Esophagus squamous epithelium (tissue), 5 donors: ENCODE measurements around the gene FEZ2. TPM values are rescaled to one million over a fixed set of nuclear protein-coding genes. Genes with fewer than 3 reads are reported as not detected.

Source experiments
- DNase-seq: peaks from one replicate; lab custom pipeline; 2025; lab: John Stamatoyannopoulos, UW
- H3K27ac ChIP-seq, 4 donors: fragments of 200-600 bp; sonication (generic); one replicate each; pipeline ENCODE4 v1.5.1; 2016 to 2019; ENCODE audit warnings: mild to moderate bottlenecking in 1 of 4
- H3K27me3 ChIP-seq, 4 donors: fragments of 200-600 bp; sonication (generic); 1 replicate in 3 of 4; 2 replicates in 1 of 4; pipeline versions ENCODE4 v1.5.1 to v1.6.0; 2017 to 2021; ENCODE audit warnings: antibody characterized with exemption in 1 of 4
- H3K36me3 ChIP-seq, 3 donors: fragments of 200-600 bp; sonication (generic); one replicate each; pipeline ENCODE4 v1.5.1; 2016 to 2019
- H3K4me1 ChIP-seq, 3 donors: fragments of 200-600 bp; sonication (generic); one replicate each; pipeline ENCODE4 v1.5.1; 2017 to 2019
- H3K4me3 ChIP-seq, 4 donors: fragments of 200-600 bp; sonication (generic); 1 replicate in 3 of 4; 2 replicates in 1 of 4; pipeline ENCODE4 v1.5.1; 2016 to 2019; ENCODE audit warnings: mild to moderate bottlenecking in 2 of 4, moderate library complexity in 1 of 4
- H3K9me3 ChIP-seq, 3 donors: fragments of 200-600 bp; sonication (generic); one replicate each; pipeline ENCODE4 v1.5.1; 2016 to 2019
- POLR2A ChIP-seq, 4 donors: fragments of 450-650 bp; IDR thresholded peaks; one replicate each; pipeline ENCODE4 v1.6.1; 2017; ENCODE audit warnings: antibody characterized with exemption in 4 of 4, mild to moderate bottlenecking in 4 of 4, moderate library complexity in 3 of 4
- WGBS, 2 donors: methylation state at CpG; one replicate each; pipeline ENCODE4 v1.1.5; 2018; 5-methylcytosine and 5-hydroxymethylcytosine counted together
- intact Hi-C: fragments of 100-400 bp; cut with DNase I; formaldehyde crosslinking; loops from one replicate; pipeline ENCODE4 v1.15.0; 2022
- total RNA-seq, 4 donors: library from RNA; depleted of rRNA; stranded (reverse); fragments of >200 nt; gene quantifications; one replicate each; pipeline ENCODE4 v1.1.0, GENCODE V29; 2016
- TF ChIP-seq, protein P1 (sequence below), 6 experiments: fragments of 450-650 bp in 4 of 6; fragments of 200-600 bp in 2 of 6; sonication (generic) in 2 of 6; IDR thresholded peaks; one replicate each; pipeline ENCODE4 v1.5.1; 2016 to 2019; ENCODE audit warnings: antibody characterized with exemption in 6 of 6, mild to moderate bottlenecking in 4 of 6, moderate library complexity in 4 of 6
- donor health status: DM: yes; HTN: yes; CAD: no.

The FEZ2 gene
- total RNA-seq, 4 donors from 2014 or later, result 9.2 to 34.9 (median 26.4) TPM

DNA sequence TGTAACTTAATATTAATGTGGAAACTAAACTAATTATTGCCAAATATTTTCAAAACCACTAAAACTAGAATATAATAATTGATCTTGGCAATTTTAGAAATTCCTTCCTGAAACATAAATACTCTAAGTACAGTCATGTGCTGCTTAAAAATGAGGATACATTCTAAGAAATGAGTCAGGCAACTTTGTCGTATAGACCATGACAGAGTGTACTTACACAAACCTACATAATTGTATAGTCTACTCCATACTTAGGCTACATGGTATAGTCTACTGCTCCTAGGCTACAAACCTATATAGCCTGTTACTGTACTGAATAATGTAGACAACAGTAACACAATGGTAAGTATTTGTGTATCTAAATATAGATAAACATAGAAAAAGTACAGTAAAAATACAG is 27.6 kb downstream of the FEZ2 start:
- DNase-seq, result no peak
- WGBS, 2 donors, result 48 to 74% methylated on average over 1 of the region's 1 CpG
- TF ChIP-seq, protein P1, sequence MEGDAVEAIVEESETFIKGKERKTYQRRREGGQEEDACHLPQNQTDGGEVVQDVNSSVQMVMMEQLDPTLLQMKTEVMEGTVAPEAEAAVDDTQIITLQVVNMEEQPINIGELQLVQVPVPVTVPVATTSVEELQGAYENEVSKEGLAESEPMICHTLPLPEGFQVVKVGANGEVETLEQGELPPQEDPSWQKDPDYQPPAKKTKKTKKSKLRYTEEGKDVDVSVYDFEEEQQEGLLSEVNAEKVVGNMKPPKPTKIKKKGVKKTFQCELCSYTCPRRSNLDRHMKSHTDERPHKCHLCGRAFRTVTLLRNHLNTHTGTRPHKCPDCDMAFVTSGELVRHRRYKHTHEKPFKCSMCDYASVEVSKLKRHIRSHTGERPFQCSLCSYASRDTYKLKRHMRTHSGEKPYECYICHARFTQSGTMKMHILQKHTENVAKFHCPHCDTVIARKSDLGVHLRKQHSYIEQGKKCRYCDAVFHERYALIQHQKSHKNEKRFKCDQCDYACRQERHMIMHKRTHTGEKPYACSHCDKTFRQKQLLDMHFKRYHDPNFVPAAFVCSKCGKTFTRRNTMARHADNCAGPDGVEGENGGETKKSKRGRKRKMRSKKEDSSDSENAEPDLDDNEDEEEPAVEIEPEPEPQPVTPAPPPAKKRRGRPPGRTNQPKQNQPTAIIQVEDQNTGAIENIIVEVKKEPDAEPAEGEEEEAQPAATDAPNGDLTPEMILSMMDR (IDR thresholded peaks at IDR 0.05), result no peak
- no peak for TF ChIP-seq POLR2A (IDR thresholded peaks at IDR 0.05)

DNA sequence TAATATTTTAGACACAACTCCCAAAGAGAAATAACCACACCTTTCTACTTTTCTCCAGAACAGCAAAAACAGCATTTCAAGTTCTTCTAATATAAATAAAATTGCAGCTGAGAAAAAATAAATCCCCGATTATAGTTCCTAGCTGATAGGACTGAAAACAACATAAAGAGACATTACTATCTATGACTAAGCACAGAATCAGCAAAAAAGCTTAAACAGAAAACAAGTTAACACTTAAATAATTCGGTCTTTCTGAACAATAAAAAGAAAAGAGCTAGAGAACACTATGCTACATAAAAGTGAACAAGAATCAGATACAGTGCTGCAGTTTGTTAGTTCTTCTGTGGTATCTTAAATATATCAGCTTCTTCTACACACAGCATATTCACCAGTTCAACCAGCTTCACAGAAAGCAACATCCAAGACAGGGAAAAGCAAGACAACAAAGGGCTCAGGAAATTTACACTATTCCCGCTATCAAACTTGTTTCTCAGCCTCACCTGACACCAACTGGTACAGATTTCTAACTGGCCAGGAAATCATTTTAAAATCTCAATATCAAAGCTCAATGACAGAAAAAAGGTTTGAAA is 28.6 kb downstream of the FEZ2 start:
- H3K27ac ChIP-seq, result peak overlapping the region in 2 of 4 donors; percentile 50 to 51
- no peak for DNase-seq
- H3K9me3 ChIP-seq, result no peaks in the 10 kb centered on the region
- intact Hi-C loops, result no loop called here
- TF ChIP-seq, protein P1 (IDR thresholded peaks at IDR 0.05), result no peak
- no peak for TF ChIP-seq POLR2A (IDR thresholded peaks at IDR 0.05)
- peaks cover 0 to 11% (median 0%) of the 10 kb centered on the region in 3 donors for H3K4me1 ChIP-seq
- H3K36me3 ChIP-seq, result peaks cover 0 to 79% (median 0%) of the 10 kb centered on the region in 3 donors
- no peaks in the 10 kb centered on the region for H3K27me3 ChIP-seq
- H3K4me3 ChIP-seq, result no peak overlapping the region
- 46 to 77% methylated on average over 3 of the region's 3 CpGs for WGBS, 2 donors

More for the DNA sequence above, 27.6 kb downstream of the FEZ2 start:
- peaks cover 0 to 6% (median 0%) of the 10 kb centered on the region in 4 donors for H3K27me3 ChIP-seq
- no peak overlapping the region for H3K27ac ChIP-seq
- H3K4me3 ChIP-seq, result no peak overlapping the region
- intact Hi-C loops, result no loop called here
- H3K9me3 ChIP-seq, result no peaks in the 10 kb centered on the region
- H3K36me3 ChIP-seq, result peaks cover 0 to 80% (median 0%) of the 10 kb centered on the region in 3 donors
- peaks cover 0 to 11% (median 0%) of the 10 kb centered on the region in 3 donors for H3K4me1 ChIP-seq

DNA sequence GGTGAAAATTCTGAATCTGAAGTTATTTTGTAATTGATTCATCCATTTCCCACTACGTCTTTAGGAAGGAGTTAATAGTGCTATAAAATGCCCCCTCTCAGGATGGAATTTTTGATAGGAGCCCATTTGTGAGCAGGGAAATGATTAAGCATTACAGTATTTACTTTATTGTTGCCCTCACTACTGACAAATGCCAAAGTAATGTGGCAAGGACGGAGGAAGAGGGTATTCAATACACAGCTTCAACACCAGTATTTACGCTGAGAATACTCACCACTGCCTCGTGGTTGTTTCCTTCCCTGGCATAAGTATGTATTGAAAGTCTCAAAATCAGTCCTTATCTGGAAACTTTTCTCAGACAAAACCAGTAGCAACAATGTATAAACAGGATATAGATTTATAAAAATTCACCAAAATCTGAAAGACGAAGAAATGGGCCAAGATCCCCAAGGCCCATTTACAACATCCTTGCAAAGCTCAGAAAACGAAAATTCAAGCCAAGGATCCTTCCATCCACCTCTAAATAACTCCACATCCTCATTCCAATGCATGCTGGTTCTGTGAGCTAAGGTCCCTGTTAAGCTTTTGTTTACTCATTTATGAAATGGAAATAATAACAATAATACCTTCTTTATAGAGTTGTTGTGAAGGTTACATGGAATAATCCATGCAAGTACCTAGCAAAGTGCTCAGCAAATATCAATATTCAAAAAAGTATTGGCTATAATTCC is 29.3 kb downstream of the FEZ2 start:
- Histone ChIP-seq H3K27ac (peak overlapping the region in 3 of 4 donors; percentile 50 to 63 (median 51)), H3K4me1 (peaks cover 0 to 11% (median 4%) of the 10 kb centered on the region in 3 donors), H3K9me3 (no peaks in the 10 kb centered on the region), H3K4me3 (no peak overlapping the region), H3K27me3 (no peaks in the 10 kb centered on the region), H3K36me3 (peaks cover 0 to 72% (median 0%) of the 10 kb centered on the region in 3 donors)
- TF ChIP-seq, protein P1 (IDR thresholded peaks at IDR 0.05), result no peak
- TF ChIP-seq POLR2A (IDR thresholded peaks at IDR 0.05), result no peak
- no peak for DNase-seq
- intact Hi-C loops, result no loop called here
- 60 to 62% methylated on average over 6 of the region's 6 CpGs for WGBS, 2 donors

DNA sequence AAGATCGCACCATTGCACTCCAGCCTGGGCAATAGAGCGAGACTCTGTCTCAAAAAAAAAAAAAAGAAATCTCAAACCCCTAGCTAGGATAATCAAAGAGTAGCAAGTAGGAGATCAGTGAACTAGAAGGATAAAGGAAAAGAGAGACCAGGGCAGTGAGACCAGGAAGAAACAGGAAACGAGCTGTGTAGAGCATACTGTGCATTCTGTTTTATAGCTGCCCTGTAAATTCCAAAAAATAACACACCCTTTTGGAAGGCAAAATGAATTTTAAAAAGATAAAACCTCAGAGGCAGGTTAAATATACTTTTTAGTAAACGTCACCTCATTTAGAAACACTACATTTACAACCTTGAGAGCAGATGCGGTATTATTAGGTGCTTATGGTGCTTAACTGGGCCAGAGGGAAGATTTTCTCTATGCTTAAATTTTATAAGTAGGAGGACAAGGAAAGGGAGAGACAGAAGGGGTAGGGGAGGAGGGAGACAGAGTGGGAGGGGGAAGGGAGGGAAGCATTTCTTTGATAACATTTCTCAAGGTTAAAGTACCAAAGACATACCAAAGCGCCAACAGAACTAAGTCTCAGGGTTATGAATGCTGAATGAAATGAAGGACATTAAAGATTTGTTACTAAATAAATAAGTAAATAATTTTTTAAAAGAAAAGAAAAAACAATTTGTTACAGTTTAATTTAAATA is 30.1 kb downstream of the FEZ2 start:
- DNase-seq, result no peak
- Histone ChIP-seq H3K4me1 (peaks cover 0 to 17% (median 11%) of the 10 kb centered on the region in 3 donors), H3K36me3 (peaks cover 0 to 64% (median 0%) of the 10 kb centered on the region in 3 donors), H3K9me3 (no peaks in the 10 kb centered on the region), H3K27me3 (no peaks in the 10 kb centered on the region), H3K4me3 (no peak overlapping the region), H3K27ac (peak overlapping the region in 2 of 4 donors; percentile 51 to 63)
- intact Hi-C loops, result no loop called here
- no peak for TF ChIP-seq POLR2A (IDR thresholded peaks at IDR 0.05)
- TF ChIP-seq, protein P1 (IDR thresholded peaks at IDR 0.05), result no peak
- WGBS, 2 donors, result 92 to 94% methylated on average over 5 to 6 of the region's 6 CpGs
